T-cell (primary cell): Measurements from ENCODE around the gene RRAD. TPM values are rescaled to one million over a fixed set of nuclear protein-coding genes. Genes with fewer than 3 reads are reported as not detected.
A peak's percentile ranks its signal among the peaks of the same experiment; 100 is the strongest.

Experiments
- ATAC-seq, 4 experiments: fragments of 200-7000 bp in 3 of 4; fragments of 150-1000 bp in 1 of 4; cut with Tn5 transposase; replicated peaks in 1 of 4; 1 replicate in 3 of 4; 2 replicates in 1 of 4; pipeline ENCODE4 v1.10.0; 2021; ENCODE audit warnings: moderate library complexity in 3 of 4, mild to moderate bottlenecking in 2 of 4, moderate number of reproducible peaks in 1 of 4
- CTCF ChIA-PET, 2 donors: fragments of 300-600 bp; sonication (Branson Sonifier 250); formaldehyde crosslinking; loops; one replicate each; lab custom pipeline; 2022; ENCODE audit warnings: antibody characterized with exemption in 2 of 2; lab: Charles Lee
- POLR2A ChIA-PET, 2 donors: fragments of 300-600 bp; sonication (Branson Sonifier 250); formaldehyde crosslinking; loops; one replicate each; lab custom pipeline; 2022; ENCODE audit warnings: antibody characterized with exemption in 2 of 2; lab: Charles Lee
- DNase-seq, 35 experiments: peaks; one replicate each; pipeline versions ENCODE4 v3.0.0 to v3.0.0-alpha.2; 2013 to 2023
- H3K27ac ChIP-seq: one replicate; pipeline ENCODE4 v1.5.1; 2013; ENCODE audit warnings: low read length
- H3K27me3 ChIP-seq, 2 experiments: replicated peaks in 1 of 2; 1 replicate in 1 of 2; 2 replicates in 1 of 2; pipeline versions ENCODE4 v1.6.1 to v1.7.0; 2013; ENCODE audit warnings: low read length in 1 of 2, mixed read lengths in 1 of 2; ENCODE audit not compliant: control insufficient read depth in 2 of 2, insufficient read depth in 2 of 2; ENCODE audit errors: extremely low read depth in 1 of 2
- H3K36me3 ChIP-seq, 2 donors: 1 replicate in 1 of 2; 2 replicates in 1 of 2; pipeline versions ENCODE4 v1.6.1 to v1.7.0; 2013; ENCODE audit warnings: low read length in 1 of 2; ENCODE audit not compliant: control insufficient read depth in 2 of 2, insufficient read depth in 1 of 2; ENCODE audit errors: extremely low read depth in 1 of 2
- H3K4me1 ChIP-seq, 2 experiments: 1 replicate in 1 of 2; 2 replicates in 1 of 2; pipeline versions ENCODE4 v1.6.1 to v1.7.0; 2013; ENCODE audit warnings: low read length in 2 of 2, mixed read lengths in 1 of 2; ENCODE audit not compliant: insufficient read depth in 2 of 2, control insufficient read depth in 1 of 2; ENCODE audit errors: extremely low read depth in 1 of 2
- H3K4me3 ChIP-seq, 2 donors: 1 replicate in 1 of 2; 2 replicates in 1 of 2; pipeline versions ENCODE4 v1.5.1 to v1.7.0; 2013; ENCODE audit warnings: mild to moderate bottlenecking in 2 of 2, low read length in 1 of 2, moderate library complexity in 1 of 2; ENCODE audit not compliant: control insufficient read depth in 1 of 2; ENCODE audit errors: extremely low read depth in 1 of 2
- H3K9me3 ChIP-seq: 2 replicates; pipeline ENCODE4 v1.7.0; 2013
- H3K27ac Mint-ChIP-seq, 2 donors: one replicate each; pipeline ENCODE4 v1.8.0; 2020 to 2021; ENCODE audit warnings: mild to moderate bottlenecking in 2 of 2, mixed read lengths in 2 of 2
- H3K27me3 Mint-ChIP-seq, 2 donors: one replicate each; pipeline ENCODE4 v1.8.0; 2021 to 2022; ENCODE audit warnings: mixed read lengths in 2 of 2
- H3K36me3 Mint-ChIP-seq: one replicate; pipeline ENCODE4 v1.8.0; 2021; ENCODE audit warnings: mixed read lengths
- H3K4me1 Mint-ChIP-seq, 3 donors: one replicate each; pipeline ENCODE4 v1.8.0; 2020 to 2022; ENCODE audit warnings: mixed read lengths in 3 of 3, mild to moderate bottlenecking in 1 of 3
- H3K4me3 Mint-ChIP-seq, 3 donors: one replicate each; pipeline ENCODE4 v1.8.0; 2020 to 2022; ENCODE audit warnings: mild to moderate bottlenecking in 3 of 3, mixed read lengths in 3 of 3, moderate library complexity in 3 of 3
- H3K9me3 Mint-ChIP-seq, 3 donors: one replicate each; pipeline ENCODE4 v1.8.0; 2020 to 2022; ENCODE audit warnings: mixed read lengths in 3 of 3
- WGBS: methylation state at CpG from one replicate; pipeline ENCODE4 v1.1.5; 2013; ENCODE audit warnings: missing lambda C conversion rate; ENCODE audit not compliant: insufficient coverage; 5-methylcytosine and 5-hydroxymethylcytosine counted together
- total RNA-seq, 35 experiments: library from RNA in 6 of 35; stranded (reverse) in 6 of 35; fragments of 120-200 nt in 1 of 35; gene quantifications; one replicate each; pipeline versions ENCODE4 v1.2.1 to v1.2.4 and lab custom pipeline; 2013 to 2026

The RRAD gene
- total RNA-seq, 5 donors from 2014 or later (not counting 1 experiment from before 2014, with no cell fraction given): 0.28 to 1.1 (median 0.53) TPM; not detected in 1

- H3K4me3 ChIP-seq: no peak overlapping the region
- H3K27ac ChIP-seq: no peak overlapping the region
- Mint-ChIP-seq H3K9me3 (no peaks in the 10 kb centered on the region), H3K4me3 (no peak overlapping the region), H3K27me3 (peaks cover 4 to 22% of the 10 kb centered on the region in 2 donors), H3K4me1 (peaks cover 26 to 32% (median 27%) of the 10 kb centered on the region in 3 donors), H3K27ac (no peak overlapping the region), H3K36me3 (peaks cover 13% of the 10 kb centered on the region)
- ATAC-seq (peak in 1 of 4 experiments; percentile 18), DNase-seq (peak in 6 of 35 experiments; percentile 18 to 45 (median 22))
- 100% methylated on average over 3 of the region's 10 CpGs for WGBS
- ChIA-PET POLR2A (interaction anchor here in 1 of 2 donors (0.6 kb wide), 2 partner anchors 8 to 1841 kb away, joined by 4 to 14 read pairs; no protein-coding TSS in a partner anchor), CTCF (interaction anchor here (0.5 to 1.3 kb wide), 4 partner anchors 15 to 498 kb away, joined by 3 to 4 read pairs (median 4); partner anchors contain the start of gene PDP2 (in 1 of the 2))
- H3K36me3 ChIP-seq: peaks cover 3 to 14% of the 10 kb centered on the region in 2 donors
- H3K27me3 ChIP-seq: peaks cover 3 to 31% of the 10 kb centered on the region in 2 experiments
- no peaks in the 10 kb centered on the region for H3K9me3 ChIP-seq
- peaks cover 5 to 32% of the 10 kb centered on the region in 2 experiments for H3K4me1 ChIP-seq
Observed at GRCh38 chr16:66928702-66929388, 3.5 kb upstream of the RRAD start.

GRCh38 chr16:66927918-66928649, 2.7 kb upstream of the RRAD start:
- Mint-ChIP-seq H3K4me3 (no peak overlapping the region), H3K9me3 (no peaks in the 10 kb centered on the region), H3K36me3 (peaks cover 11% of the 10 kb centered on the region), H3K27me3 (peaks cover 12 to 29% of the 10 kb centered on the region in 2 donors), H3K4me1 (peaks cover 19 to 26% (median 23%) of the 10 kb centered on the region in 3 donors), H3K27ac (no peak overlapping the region)
- H3K27ac ChIP-seq: no peak overlapping the region
- peaks cover 3 to 14% of the 10 kb centered on the region in 2 donors for H3K36me3 ChIP-seq
- DNase-seq (no peak), ATAC-seq (no peak)
- no peaks in the 10 kb centered on the region for H3K9me3 ChIP-seq
- WGBS: 81% methylated on average over 7 of the region's 8 CpGs
- peaks cover 3 to 38% of the 10 kb centered on the region in 2 experiments for H3K27me3 ChIP-seq
- ChIA-PET CTCF (interaction anchor here in 1 of 2 donors (1.3 kb wide), 1 partner anchor 48 kb away, joined by 4 read pairs; the partner anchor contains the start of gene PDP2), POLR2A (interaction anchor here in 1 of 2 donors (0.6 kb wide), 1 partner anchor 1842 kb away, joined by 14 read pairs; no protein-coding TSS in a partner anchor)
- peaks cover 0 to 24% of the 10 kb centered on the region in 2 experiments for H3K4me1 ChIP-seq
- no peak overlapping the region for H3K4me3 ChIP-seq

GRCh38 chr16:66926961-66927436, 1.7 kb upstream of the RRAD start:
- no peak overlapping the region for H3K4me3 ChIP-seq
- Mint-ChIP-seq H3K9me3 (no peaks in the 10 kb centered on the region), H3K27me3 (peaks cover 13 to 37% of the 10 kb centered on the region in 2 donors), H3K4me3 (no peak overlapping the region), H3K27ac (no peak overlapping the region), H3K4me1 (peaks cover 9 to 16% (median 12%) of the 10 kb centered on the region in 3 donors), H3K36me3 (peaks cover 4% of the 10 kb centered on the region)
- CTCF ChIA-PET: no interaction called here
- POLR2A ChIA-PET: no interaction called here
- ATAC-seq (no peak), DNase-seq (no peak)
- peaks cover 3 to 45% of the 10 kb centered on the region in 2 experiments for H3K27me3 ChIP-seq
- no peaks in the 10 kb centered on the region for H3K9me3 ChIP-seq
- peaks cover 0 to 13% of the 10 kb centered on the region in 2 experiments for H3K4me1 ChIP-seq
- H3K36me3 ChIP-seq: peaks cover 0 to 12% of the 10 kb centered on the region in 2 donors
- no peak overlapping the region for H3K27ac ChIP-seq
- no CpG with 5 or more reads among the region's 3 CpGs for WGBS

- H3K9me3 Mint-ChIP-seq: no peaks in the 10 kb centered on the region
- no peak overlapping the region for H3K27ac Mint-ChIP-seq
- H3K27ac ChIP-seq: no peak overlapping the region
- peaks cover 3 to 52% of the 10 kb centered on the region in 2 experiments for H3K27me3 ChIP-seq
- ATAC-seq (no peak), DNase-seq (no peak)
- H3K36me3 Mint-ChIP-seq: no peaks in the 10 kb centered on the region
- ChIA-PET POLR2A (no interaction called here), CTCF (interaction anchor here in 1 of 2 donors (0.6 to 0.7 kb wide), 2 partner anchors 31 to 96 kb away, joined by 3 to 4 read pairs; partner anchors contain the start of gene NAE1)
- H3K4me1 Mint-ChIP-seq: peaks cover 4 to 11% (median 6%) of the 10 kb centered on the region in 3 donors
- H3K4me3 Mint-ChIP-seq: peak overlapping the region in 2 of 3 donors; percentile 47 to 62
- H3K36me3 ChIP-seq: peaks cover 0 to 7% of the 10 kb centered on the region in 2 donors
- H3K27me3 Mint-ChIP-seq: peaks cover 19 to 40% of the 10 kb centered on the region in 2 donors
- peaks cover 0 to 12% of the 10 kb centered on the region in 2 experiments for H3K4me1 ChIP-seq
- no peak overlapping the region for H3K4me3 ChIP-seq
- H3K9me3 ChIP-seq: no peaks in the 10 kb centered on the region
- WGBS: 86% methylated on average over 3 of the region's 5 CpGs
Observed at GRCh38 chr16:66926171-66926947, 1.0 kb upstream of the RRAD start.

GRCh38 chr16:66924527-66925321, 611 bp downstream of the RRAD start:
- CTCF ChIA-PET: interaction anchor here in 1 of 2 donors (0.8 kb wide), 1 partner anchor 29 kb away, joined by 3 read pairs; no protein-coding TSS in a partner anchor

More at GRCh38 chr16:66924527-66925321, 611 bp downstream of the RRAD start:
- H3K36me3 Mint-ChIP-seq: no peaks in the 10 kb centered on the region
- no peak overlapping the region for H3K27ac ChIP-seq
- ATAC-seq (peak; percentile 69 to 80 (median 76)), DNase-seq (peak in 13 of 35 experiments; percentile 10 to 62 (median 26))
- no peaks in the 10 kb centered on the region for H3K36me3 ChIP-seq
- no peaks in the 10 kb centered on the region for H3K9me3 ChIP-seq
- H3K4me1 ChIP-seq: peaks cover 0 to 12% of the 10 kb centered on the region in 2 experiments
- POLR2A ChIA-PET: no interaction called here
- H3K4me3 Mint-ChIP-seq: peak overlapping the region in 2 of 3 donors; percentile 54 to 62
- 5% methylated on average over 66 of the region's 72 CpGs for WGBS
- H3K4me1 Mint-ChIP-seq: peaks cover 4 to 11% (median 6%) of the 10 kb centered on the region in 3 donors
- H3K9me3 Mint-ChIP-seq: no peaks in the 10 kb centered on the region
- H3K4me3 ChIP-seq: peak overlapping the region in 1 of 2 donors; percentile 17
- H3K27ac Mint-ChIP-seq: no peak overlapping the region
- H3K27me3 ChIP-seq: peaks cover 3 to 63% of the 10 kb centered on the region in 2 experiments
- peaks cover 20 to 49% of the 10 kb centered on the region in 2 donors for H3K27me3 Mint-ChIP-seq
